Midbrain (tissue), 1 donor: ENCODE measurements around the gene EPB41L4A.
"Not testable (repeated sequence)": the region's sequence is repeated elsewhere in the genome, so short reads cannot be mapped to it uniquely, and the experiment has no call there.

Source experiments
- DNase-seq: peaks from one replicate; lab custom pipeline; 2025; lab: John Stamatoyannopoulos, UW

EPB41L4A gene

DNA sequence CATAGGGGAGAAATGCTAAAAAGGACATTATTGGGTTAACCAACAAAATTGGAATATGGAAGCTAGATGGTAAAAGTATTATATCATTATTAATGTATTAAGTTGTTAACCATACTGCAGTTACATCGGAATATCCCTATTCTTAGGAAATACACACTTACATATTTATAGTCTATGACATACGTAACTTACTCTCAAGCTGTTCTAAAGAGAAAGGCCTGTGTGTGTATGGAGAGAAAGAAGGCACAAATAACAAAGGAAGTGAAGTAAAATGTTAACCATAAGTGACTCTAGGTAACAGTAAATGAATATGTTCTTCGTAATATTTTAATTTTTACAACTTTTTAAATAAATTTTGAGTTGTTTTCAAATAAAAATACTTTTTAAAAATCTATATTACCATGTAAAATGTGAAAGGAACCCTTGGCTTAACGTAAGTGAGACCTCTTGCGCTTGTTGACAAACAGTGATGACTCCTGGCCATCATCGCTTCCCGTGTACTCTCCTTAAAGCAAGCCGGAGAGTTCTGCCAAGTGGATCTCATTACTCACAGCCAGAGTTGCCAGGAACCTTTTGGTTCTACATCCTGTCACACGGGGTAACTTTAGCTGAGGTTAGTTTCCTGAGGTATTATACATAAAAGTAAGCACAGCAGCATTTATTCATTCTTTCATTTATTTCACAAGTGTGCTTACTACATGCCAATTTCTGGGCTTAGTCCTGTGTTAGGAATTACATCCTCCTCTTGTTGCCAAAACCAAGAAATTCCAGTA lies 165.4 kb downstream of the EPB41L4A start:
- DNase-seq, result no peak

DNA sequence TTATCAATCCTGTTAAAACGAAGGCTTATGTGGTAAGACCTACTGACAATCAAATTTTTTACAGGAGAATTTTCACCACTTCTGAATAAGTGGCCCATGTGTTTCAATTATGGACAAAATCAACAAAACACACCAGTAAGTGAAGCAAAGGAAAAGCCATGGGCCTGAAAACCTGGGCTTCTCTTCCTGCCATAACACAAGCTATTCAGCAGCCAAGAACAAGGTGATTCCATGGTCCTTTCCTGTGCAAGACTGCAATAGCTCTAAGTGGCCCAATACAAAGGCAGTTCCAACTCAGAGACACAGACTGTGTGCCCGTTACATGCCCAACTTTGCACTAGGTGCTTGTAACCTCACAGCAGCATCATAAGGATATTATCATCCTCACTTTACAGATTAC lies 168.5 kb downstream of the EPB41L4A start:
- DNase-seq, result no peak

DNA sequence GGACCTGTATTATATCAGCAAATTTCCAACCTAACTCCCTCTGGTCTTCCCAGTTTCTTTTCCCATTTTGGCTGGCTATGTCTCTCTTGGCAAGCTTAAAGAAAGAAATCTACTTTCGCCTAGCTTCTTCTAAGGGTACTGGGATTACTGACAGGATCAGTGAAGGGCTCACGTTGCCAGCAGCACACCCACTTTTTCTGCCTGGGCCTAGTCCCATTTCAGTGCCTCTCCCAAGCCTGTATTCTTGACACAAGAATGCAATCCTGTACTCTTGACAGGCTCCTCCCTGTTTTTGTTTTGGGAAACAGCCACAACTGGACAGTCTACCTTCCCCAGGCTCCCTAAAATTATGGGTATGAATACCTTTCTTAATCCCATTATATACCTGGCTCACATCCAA lies 170.5 kb downstream of the EPB41L4A start:
- no peak for DNase-seq

DNA sequence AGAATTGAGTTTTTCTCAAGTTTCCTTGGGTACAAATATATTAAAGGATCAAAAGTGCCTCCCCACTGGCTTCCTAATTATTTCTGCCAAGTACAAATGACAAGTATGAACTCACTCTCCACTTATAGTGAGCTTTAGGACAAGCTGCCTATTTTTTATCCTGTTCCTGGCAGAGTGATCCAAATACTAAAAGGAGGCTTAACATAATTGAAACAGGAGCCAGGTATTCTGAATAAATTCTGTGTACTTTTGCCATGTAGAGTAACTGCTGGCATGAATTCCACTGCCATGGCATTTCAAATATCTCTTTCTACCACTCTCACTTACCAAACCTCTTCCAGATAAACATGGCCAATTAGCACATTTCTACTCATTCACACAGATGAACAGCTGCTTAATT lies 171.1 kb downstream of the EPB41L4A start:
- DNase-seq, result no peak

DNA sequence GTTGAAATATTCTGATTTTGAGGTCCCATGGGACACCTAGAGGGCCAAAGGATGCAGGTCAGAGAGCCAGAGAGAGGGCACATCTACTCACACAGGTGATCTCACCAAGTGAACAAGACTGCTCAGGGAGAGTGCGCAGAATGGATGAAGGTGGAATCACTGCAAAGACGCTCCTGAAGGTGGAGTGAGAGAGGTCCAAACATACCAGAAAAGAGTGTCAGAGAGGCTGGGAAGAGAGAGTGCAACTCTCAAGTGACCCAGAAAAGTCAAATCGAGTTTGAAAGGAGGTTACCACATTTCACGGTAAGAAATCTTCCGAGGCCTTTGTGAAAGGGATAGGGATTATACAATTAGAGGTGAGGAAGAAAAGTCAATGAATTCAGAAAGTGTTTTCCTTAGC lies 173.4 kb downstream of the EPB41L4A start:
- no peak for DNase-seq

DNA sequence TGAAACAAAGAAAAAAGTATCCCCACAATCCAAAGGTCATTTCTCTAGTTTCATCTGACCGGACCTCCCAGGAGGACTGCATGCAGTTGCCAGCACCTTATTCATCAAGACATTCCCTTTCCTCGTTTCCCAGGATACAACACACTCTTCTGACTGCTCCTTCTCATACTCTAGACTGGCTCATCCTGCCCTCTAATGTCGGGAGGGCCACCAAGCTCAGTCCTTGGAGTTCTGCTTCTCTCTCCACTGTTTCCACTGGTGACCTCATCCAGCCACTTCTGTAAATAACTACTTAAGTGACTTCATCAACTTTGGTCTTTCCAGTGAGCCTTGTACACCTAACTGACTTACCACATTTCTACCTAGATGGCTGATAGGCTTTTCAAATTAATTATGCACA lies 179.1 kb downstream of the EPB41L4A start:
- peak; percentile 3 for DNase-seq

DNA sequence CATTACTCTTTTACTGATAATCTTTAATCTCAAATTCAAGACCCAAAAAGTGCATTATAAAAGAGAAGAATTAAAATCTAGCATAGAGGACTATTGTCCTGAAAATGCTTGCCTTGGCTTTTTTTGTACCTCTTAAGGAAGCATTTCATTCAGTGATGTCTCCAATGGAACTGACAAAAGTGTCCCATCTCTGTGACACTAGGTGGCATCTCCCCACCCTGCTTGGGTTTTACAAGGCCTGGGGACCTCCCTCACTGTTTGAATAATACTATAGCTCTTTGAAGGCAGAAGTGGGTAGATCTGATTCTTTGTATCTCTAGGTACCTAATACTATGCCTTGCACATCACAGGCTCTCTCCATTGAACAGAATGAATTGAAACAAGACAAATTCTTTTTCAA lies 180.6 kb downstream of the EPB41L4A start:
- no peak for DNase-seq

DNA sequence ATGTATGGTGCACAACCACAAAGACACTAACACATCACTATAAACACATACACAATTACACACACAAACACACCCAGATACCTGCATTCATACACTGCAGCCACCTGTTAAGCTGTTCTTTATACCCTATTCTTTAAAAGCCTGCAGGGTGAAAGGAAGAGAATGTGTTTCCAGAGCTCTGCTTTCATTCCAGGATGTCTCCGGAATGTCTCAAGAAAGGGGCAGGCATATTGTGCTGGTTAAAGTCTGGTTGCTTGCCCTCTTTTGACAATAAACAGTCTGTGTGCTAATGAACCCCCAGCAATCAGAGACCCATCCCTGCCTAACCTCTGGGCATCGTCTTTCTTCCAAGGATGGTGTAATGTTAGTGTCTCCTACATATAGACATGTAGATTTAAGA lies 181.6 kb downstream of the EPB41L4A start:
- DNase-seq, result no peak

DNA sequence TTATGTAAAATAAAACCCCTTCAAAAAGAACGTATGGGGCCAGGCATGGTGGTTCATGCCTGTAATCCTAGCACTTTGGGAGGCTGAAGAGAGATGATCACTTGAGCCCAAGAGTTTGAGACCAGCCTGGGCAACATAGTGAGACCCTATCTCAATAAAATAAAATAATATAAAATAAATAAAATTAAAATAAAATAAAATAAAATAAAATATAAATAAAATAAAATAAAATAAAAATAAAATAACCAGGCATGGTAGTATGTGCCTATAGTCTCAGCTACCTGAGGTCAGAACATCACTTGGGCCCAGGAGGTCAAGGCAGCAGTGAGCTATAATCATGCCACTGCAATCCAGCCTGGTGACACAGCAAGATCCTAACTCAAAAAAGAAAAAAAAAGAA lies 185.1 kb downstream of the EPB41L4A start:
- DNase-seq, result no peak

DNA sequence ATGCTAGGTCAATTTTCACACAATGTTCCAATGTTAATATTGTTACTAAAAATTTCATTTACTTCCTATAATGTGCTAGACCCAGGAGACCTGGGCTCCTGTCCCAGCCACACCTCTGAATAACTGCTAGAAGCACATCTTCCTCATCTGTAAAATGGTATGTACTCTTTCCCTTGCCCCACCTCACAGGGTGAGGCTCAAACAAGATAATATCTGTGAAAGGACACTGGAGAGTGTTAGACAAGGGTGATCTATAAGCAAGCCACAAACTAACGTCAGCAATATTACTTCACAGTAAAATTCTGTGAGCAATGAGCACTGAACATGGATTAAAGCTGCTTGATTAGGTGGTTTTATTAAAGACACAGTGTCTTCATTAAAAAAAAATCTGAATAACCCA lies 186.4 kb downstream of the EPB41L4A start:
- no peak for DNase-seq

DNA sequence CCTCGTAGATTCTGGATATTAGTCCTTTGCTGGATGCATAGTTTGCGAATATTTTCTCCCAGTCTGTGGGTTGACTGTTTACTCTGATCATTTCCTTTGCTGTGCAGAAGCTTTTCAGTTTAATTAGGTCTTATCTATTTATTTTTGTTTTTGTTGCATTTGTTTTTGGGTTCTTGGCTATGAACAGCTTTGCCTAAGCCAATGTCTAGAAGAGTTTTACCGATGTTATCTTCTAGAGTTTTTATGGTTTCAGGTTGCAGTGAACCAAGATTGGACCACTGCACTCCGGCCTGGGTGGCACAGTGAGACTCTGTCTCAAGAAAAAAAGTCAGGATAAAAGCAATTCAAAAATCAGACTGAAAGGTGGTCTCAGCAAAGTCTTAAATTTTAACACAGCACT lies 188.5 kb downstream of the EPB41L4A start:
- DNase-seq, result no peak

DNA sequence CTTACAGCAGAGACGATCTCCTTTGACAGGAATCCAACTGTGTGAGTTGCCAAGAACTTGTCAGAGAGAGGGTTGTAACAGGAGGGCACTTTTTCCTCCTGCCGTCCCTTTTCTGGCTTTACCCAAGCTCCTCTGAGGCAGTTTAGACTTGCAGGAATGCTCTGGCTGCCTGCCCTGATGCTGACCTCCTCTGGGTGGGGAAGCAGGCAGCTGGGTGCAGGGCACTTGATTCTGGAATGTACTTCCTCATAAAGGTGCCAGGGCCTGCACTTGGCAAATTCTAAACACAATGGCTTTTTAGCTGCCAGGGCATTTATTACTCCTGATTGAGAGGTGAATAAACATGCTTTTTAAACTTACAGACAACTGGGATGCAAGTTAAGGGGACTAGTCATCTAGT lies 190.4 kb downstream of the EPB41L4A start:
- DNase-seq, result no peak

DNA sequence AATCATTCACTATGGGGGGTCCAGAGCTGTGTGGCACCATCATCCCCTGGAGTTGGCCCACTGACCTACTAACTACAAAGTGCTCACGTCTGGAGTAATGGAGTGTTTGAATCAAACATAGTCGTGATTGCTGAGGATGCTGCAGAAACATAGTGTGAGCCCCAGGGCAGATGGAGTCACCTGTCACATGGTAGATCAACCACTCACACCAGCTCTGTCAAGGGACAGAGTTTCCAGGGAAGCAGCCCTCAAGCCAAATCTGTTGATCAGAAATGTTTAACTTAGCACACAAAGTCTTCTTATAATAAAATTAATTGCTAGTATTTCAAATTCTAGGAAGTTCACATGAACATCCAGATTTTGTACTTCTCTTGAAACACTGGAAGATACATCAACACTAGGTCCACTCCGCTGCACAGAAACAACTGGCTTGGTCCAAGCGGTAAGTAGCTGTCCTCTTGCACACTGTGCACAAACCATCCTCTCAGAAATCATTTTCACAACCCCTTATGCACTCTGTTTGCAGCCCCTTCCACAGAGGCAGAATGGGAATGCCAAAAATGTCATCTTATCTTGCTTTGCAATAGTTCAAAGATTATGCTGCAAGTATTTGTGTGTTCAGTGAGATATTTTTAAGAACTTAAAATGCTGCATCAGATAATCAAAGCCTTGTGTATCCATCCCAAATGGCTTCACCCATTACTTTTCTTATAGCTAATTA lies 191.0 kb downstream of the EPB41L4A start:
- no peak for DNase-seq

DNA sequence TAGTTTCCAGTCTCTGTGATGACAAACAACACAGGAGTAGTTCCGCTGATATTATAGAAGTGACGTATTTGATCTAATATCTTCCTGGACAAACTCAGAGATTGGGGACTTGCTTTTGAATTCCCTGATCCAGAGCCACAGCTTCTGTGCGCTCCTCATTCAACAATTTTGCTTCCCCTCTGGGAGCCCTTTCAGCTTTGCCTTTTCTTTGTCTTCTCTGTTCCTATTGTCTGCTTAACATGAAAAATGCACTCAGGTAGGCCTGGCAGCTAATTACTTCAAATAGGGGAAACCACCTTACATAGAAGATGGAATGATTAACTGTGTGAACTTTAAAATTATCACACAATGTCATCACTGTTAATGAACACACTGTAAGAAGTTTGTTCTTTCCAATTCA lies 192.9 kb downstream of the EPB41L4A start:
- DNase-seq, result no peak

DNA sequence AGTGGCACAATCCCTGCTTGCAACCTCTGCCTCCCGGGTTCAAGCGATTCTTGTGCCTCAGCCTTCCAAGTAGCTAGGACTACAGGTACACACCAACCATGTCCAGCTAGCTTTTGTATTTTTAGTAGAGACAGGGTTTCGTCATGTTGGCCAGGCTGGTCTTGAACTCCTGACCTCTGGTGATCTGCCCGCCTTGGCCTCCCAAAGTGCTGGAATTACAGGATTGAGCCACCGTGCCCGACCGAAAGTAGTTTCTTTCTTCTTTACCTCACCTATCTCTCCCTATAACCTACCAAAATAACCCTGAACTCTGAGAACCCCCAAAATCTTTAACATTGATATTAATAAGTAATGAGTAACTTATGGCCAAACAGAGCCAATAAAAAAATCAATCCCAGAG lies 196.1 kb downstream of the EPB41L4A start:
- not testable (repeated sequence) for DNase-seq

DNA sequence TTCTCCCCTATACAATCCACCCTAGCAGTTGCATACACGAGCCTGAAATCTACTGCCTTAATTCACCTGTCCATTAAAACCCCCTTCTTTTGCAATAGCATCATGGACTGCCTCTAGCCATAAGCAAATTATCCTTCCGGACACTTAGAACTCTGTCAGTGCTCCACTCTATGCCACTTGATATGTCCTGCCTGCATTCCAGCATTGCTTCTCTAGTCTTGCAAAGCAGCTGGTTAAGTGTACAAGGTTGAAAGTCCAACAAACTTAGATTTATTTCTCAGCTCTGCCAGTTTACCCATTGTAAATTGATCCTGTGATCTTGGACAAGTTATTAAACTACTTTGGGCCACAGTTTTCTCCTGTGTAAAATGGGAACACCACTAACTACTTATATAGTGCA lies 197.9 kb downstream of the EPB41L4A start:
- no peak for DNase-seq

DNA sequence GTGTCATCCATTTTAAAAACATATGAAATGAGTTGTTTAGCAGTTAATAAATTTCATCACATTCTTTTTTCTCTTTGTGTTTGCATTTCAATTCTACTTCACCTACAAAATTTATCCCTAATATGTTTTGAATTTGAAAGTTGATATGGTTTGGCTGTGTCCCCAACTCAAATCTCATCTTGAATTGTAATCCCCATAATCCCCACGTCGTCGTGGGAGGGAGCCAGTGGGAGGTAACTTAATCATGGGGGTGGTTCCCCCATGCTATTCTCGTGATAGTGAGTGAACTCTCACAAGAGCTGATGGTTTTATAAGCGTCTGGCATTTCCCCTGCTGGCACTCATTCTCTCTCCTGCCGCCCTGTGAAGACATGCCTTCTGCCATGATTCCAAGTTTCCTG lies 200.1 kb downstream of the EPB41L4A start:
- DNase-seq, result no peak

DNA sequence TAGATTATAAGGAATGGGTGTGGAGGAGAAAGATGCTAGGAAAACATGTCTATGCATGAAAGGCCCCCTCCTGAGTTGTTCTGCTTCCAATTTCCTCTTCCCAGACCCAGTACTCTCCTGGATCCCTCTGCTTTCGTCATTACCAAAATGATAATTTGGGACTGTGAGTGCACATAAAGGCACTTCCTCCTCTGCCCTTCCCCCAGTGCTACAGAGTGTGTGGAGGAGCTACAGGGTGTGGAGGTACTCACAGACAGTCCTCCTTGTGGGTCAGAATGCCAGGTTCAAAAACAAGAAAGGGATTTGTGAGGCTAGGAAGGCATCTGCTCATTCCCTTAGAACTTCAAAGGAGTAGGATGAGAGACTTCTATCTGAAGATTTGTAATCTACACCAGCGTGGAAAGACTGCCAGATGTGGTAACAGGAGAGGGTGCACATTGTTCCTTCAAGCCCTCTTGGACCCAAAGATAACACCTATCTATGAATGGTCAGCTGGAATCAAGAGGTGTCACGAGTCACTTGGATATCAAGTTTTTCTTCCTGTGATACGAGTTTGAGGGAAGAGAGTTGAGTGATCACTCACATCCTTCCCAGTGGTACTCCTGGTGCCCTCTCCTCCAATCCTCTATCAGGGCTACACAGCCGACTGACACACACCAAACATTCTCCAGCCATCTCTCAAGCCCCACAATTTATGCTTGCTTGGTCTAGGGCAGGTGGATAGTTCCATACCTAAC lies 201.1 kb downstream of the EPB41L4A start:
- DNase-seq, result no peak

DNA sequence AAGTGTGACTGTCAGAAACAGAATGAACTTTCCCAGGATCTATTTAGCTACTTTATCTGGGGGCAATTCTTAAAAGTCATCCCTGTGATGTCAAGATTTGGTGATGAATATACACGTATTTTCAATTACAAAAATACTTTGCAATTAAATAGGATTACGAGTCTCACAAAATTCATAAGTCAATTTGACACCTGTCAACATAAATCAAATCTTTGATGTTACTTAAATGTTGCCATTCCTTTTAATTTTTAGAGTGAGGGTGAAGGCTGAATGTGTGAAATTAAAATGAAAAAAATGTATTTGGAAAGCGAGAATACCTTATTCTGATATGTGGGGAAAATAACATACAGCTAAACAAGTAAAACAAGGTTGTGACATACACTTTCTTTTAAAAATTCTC lies 202.9 kb downstream of the EPB41L4A start:
- no peak for DNase-seq

DNA sequence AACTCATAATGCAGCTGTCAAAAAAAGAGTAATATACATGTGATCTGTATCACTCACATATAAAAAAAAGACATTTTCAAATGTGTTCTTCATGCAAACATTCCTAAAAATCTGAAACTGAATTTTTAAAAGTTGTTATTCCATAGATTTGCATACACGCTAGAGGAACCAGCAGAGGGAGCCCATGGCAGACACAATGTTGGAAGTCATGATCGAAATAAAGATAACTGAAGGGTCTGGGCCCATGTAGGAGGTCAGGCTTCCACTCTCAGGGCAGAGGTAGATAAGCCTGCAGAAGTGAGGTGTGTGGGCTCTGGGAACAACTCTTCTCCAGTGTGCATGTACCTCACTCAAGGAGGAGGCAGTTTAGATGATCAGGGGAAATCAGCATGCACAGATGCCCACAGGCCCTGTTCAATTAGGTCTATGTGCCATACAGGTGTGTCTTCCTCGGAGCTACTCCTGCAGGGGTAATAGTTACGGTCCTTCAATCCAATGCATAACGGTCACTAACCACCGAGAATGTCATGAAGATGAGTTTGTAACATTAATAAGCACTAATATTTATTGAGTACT lies 208.6 kb downstream of the EPB41L4A start:
- peak; percentile 7 for DNase-seq

DNA sequence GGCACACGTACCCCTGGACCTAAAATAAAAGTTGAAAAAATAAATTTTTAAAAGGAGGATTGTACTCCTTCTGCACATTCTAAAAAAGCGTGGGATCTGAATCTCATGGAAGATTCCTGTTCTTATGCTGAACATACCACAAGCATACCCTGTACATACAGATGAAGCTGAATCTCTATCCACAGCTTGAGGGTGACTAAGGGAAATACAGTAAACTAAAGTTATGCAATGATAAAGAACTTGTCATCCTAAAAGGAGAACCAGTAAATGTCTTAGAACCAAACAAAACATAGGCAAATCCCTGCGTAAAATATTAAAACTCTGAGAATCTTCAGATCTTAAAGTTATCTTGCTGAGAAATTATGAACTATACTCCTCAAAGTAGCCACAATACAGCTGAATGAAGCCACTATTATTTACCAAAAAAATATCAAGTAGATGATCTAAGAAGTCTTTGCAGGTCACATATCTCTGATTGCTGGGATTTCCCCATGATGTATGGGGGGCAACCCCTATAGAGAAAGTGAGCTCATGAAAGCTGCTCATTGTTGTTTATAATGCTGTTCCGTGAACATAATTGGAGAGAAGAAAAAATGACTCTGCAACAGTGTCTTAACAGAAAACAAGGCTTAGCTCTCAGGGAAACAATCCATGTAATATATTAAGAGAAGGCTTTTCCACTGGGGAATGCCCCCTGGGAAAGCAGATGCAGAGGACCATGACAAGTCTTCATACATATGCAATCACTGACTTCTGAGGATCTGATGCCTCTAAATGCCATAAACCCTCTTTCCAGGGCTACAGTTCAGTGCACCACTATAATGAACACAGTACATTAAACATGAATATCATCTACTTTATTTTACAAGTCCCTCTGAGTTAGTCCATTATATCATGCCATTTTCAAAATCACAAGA lies 210.1 kb downstream of the EPB41L4A start:
- no peak for DNase-seq

DNA sequence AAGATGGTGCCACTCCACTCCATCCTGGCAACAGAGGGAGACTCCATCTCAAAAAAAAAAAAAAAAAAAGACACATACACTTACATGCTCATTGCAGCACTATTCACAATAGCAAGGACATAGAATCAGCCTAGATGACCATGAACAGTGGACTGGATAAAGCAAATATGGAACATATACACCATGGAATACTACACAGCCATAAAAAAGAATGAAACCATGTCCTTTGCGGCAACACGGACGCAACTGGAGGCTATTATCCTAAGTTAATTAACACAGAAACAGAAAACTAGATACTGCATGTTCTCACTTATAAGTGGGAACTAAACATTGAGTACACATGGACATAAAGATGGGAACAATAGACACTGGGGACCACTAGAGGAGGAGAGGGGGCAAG lies 210.9 kb downstream of the EPB41L4A start:
- not testable (repeated sequence) for DNase-seq
